Spleen (tissue), 11 donors: ENCODE results near the gene HECTD1. TPM values are rescaled to one million over a fixed set of nuclear protein-coding genes. Genes with fewer than 3 reads are reported as not detected.

Experiments used
- DNase-seq: peaks from one replicate; pipeline ENCODE4 v3.0.0-alpha.2; 2020
- H3K27ac ChIP-seq, 8 donors: fragments of 200-600 bp; sonication (generic) in 7 of 8; 1 replicate in 4 of 8; 2 replicates in 4 of 8; pipeline versions ENCODE4 v1.5.0 to v1.8.0; 2016 to 2021; ENCODE audit warnings: inconsistent platforms in 4 of 8, mild to moderate bottlenecking in 4 of 8, moderate library complexity in 1 of 8
- H3K27me3 ChIP-seq, 7 donors: fragments of 200-600 bp; sonication (generic) in 6 of 7; replicated peaks in 1 of 7; 1 replicate in 4 of 7; 2 replicates in 3 of 7; pipeline versions ENCODE4 v1.5.0 to v1.8.0; 2016 to 2021; ENCODE audit warnings: inconsistent platforms in 3 of 7, mild to moderate bottlenecking in 1 of 7
- H3K36me3 ChIP-seq, 6 donors: fragments of 200-600 bp; sonication (generic) in 5 of 6; 1 replicate in 4 of 6; 2 replicates in 2 of 6; pipeline versions ENCODE4 v1.5.0 to v1.8.0; 2016 to 2021; ENCODE audit warnings: inconsistent platforms in 2 of 6
- H3K4me1 ChIP-seq, 6 donors: fragments of 200-600 bp; sonication (generic) in 5 of 6; 1 replicate in 3 of 6; 2 replicates in 3 of 6; pipeline versions ENCODE4 v1.5.0 to v1.8.0; 2016 to 2021; ENCODE audit warnings: inconsistent platforms in 3 of 6
- H3K4me3 ChIP-seq, 8 donors: fragments of 200-600 bp; sonication (generic) in 7 of 8; 1 replicate in 4 of 8; 2 replicates in 4 of 8; pipeline versions ENCODE4 v1.5.0 to v1.8.0; 2016 to 2021; ENCODE audit warnings: inconsistent platforms in 4 of 8, mild to moderate bottlenecking in 4 of 8, moderate library complexity in 2 of 8
- H3K9me3 ChIP-seq, 8 donors: fragments of 200-600 bp; sonication (generic) in 7 of 8; 1 replicate in 4 of 8; 2 replicates in 4 of 8; pipeline versions ENCODE4 v1.5.0 to v1.8.0; 2016 to 2021; ENCODE audit warnings: inconsistent platforms in 4 of 8
- POLR2A ChIP-seq, 3 donors: fragments of 450-650 bp; IDR thresholded peaks; one replicate each; pipeline ENCODE4 v1.5.1; 2017; ENCODE audit warnings: antibody characterized with exemption in 3 of 3, mild to moderate bottlenecking in 1 of 3
- POLR2AphosphoS5 ChIP-seq, 3 donors: sonication (generic); formaldehyde crosslinking; IDR thresholded peaks; one replicate each; pipeline ENCODE4 v1.5.1; 2017; ENCODE audit warnings: antibody characterized with exemption in 3 of 3
- WGBS, 5 donors: extraction: QIAGEN DNeasy Blood & Tissue Kit in 3 of 5; methylation state at CpG; one replicate each; pipeline versions ENCODE4 v1.1.5 to v1.1.7; 2013 to 2018; 5-methylcytosine and 5-hydroxymethylcytosine counted together
- intact Hi-C: fragments of 100-400 bp; cut with DNase I; formaldehyde crosslinking; loops from one replicate; pipeline ENCODE4 v1.15.0; 2023; ENCODE audit warnings: low total_unique reads
- polyA plus RNA-seq, 3 donors: library from polyadenylated mRNA; stranded (reverse); fragments of 200-250 nt; gene quantifications; one replicate each; pipeline ENCODE4 v1.2.1, GENCODE V29; 2013
- total RNA-seq, 7 donors: library from RNA; depleted of rRNA in 3 of 7; stranded (reverse); fragments of >200 nt in 3 of 7; fragmentation: NEBNext Ultra II Directional in 4 of 7; extraction: Animal tissue kit (Norgen Biotek cat#: 25700) in 4 of 7; gene quantifications; one replicate each; pipeline versions ENCODE4 v1.1.0 to v1.2.1, GENCODE V29; 2016 to 2021
- TF ChIP-seq, protein P1 (sequence below), 11 experiments: fragments of 200-600 bp in 7 of 11; fragments of 450-650 bp in 4 of 11; sonication (generic) in 4 of 11; IDR thresholded peaks in 8 of 11; conservative IDR thresholded peaks in 3 of 11; 1 replicate in 7 of 11; 2 replicates in 4 of 11; pipeline versions ENCODE4 v1.4.0 to v1.8.0; 2016 to 2021; ENCODE audit warnings: antibody characterized with exemption in 11 of 11, inconsistent platforms in 4 of 11, mild to moderate bottlenecking in 1 of 11
- donor health status: healthy with polysubstance abuse.
- donor health status: DM: no; HTN: no; CAD: no; lungs with moderate emphysema.
- donor health status: DM: no; HTN: no; CAD: no.
- donor health status: Bipolar disorder and iron deficiency.
- donor health status: healthy.
- donor health status: DM: no; HTN: no; CAD: no.
- donor health status: DM: yes; HTN: yes; CAD: no.

Gene HECTD1
- total and polyA plus RNA-seq, 10 donors = 27.6 to 176 (median 145) TPM

- intact Hi-C loops = no loop called here
Observed at GRCh38 chr14:31223331-31223730, 15.7 kb upstream of the HECTD1 start.

DNA sequence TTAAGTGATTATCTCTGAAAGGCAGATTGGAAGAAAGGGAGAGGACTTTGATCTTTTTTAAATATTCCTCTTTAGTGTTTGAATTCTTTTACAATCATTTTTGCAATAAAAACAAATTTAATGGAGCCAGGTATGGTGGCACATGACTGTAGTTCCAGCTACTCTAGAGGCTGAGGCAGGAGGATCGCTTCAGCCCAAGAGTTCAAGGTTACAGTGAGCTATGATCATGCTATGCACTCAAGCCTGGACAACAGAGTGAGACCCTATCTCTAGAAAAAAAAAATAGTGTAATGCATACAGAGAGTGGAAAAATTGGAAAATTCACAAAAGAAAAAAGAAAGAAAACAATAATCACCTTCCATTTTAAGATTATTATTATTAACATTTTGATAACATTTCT lies 15.2 kb upstream of the HECTD1 start:
- Histone ChIP-seq H3K9me3 (peaks cover 0 to 4% (median 0%) of the 10 kb centered on the region in 8 donors), H3K27ac (no peak overlapping the region), H3K4me3 (no peak overlapping the region), H3K4me1 (no peaks in the 10 kb centered on the region), H3K36me3 (no peaks in the 10 kb centered on the region), H3K27me3 (no peaks in the 10 kb centered on the region)
- no peak for DNase-seq
- intact Hi-C loops = no loop called here
- WGBS, 5 donors = 77 to 100% (median 96%) methylated on average over 1 of the region's 1 CpG
- TF ChIP-seq POLR2A (IDR thresholded peaks at IDR 0.05) (no peak), POLR2AphosphoS5 (IDR thresholded peaks at IDR 0.05) (no peak)
- TF ChIP-seq, protein P1, sequence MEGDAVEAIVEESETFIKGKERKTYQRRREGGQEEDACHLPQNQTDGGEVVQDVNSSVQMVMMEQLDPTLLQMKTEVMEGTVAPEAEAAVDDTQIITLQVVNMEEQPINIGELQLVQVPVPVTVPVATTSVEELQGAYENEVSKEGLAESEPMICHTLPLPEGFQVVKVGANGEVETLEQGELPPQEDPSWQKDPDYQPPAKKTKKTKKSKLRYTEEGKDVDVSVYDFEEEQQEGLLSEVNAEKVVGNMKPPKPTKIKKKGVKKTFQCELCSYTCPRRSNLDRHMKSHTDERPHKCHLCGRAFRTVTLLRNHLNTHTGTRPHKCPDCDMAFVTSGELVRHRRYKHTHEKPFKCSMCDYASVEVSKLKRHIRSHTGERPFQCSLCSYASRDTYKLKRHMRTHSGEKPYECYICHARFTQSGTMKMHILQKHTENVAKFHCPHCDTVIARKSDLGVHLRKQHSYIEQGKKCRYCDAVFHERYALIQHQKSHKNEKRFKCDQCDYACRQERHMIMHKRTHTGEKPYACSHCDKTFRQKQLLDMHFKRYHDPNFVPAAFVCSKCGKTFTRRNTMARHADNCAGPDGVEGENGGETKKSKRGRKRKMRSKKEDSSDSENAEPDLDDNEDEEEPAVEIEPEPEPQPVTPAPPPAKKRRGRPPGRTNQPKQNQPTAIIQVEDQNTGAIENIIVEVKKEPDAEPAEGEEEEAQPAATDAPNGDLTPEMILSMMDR (IDR thresholded peaks at IDR 0.05 in 8 of 11, conservative IDR thresholded peaks at IDR 0.05 in 3 of 11) = no peak

More at GRCh38 chr14:31223331-31223730, 15.7 kb upstream of the HECTD1 start:
- TF ChIP-seq, protein P1 (IDR thresholded peaks at IDR 0.05 in 8 of 11, conservative IDR thresholded peaks at IDR 0.05 in 3 of 11) = no peak
- TF ChIP-seq POLR2AphosphoS5 (IDR thresholded peaks at IDR 0.05) (no peak), POLR2A (IDR thresholded peaks at IDR 0.05) (no peak)
- Histone ChIP-seq H3K9me3 (peaks cover 0 to 4% (median 0%) of the 10 kb centered on the region in 8 donors), H3K27ac (no peak overlapping the region), H3K27me3 (no peaks in the 10 kb centered on the region), H3K36me3 (no peaks in the 10 kb centered on the region), H3K4me3 (no peak overlapping the region), H3K4me1 (no peaks in the 10 kb centered on the region)
- WGBS, 5 donors = 84 to 94% (median 88%) methylated on average over 3 of the region's 3 CpGs
- no peak for DNase-seq

DNA sequence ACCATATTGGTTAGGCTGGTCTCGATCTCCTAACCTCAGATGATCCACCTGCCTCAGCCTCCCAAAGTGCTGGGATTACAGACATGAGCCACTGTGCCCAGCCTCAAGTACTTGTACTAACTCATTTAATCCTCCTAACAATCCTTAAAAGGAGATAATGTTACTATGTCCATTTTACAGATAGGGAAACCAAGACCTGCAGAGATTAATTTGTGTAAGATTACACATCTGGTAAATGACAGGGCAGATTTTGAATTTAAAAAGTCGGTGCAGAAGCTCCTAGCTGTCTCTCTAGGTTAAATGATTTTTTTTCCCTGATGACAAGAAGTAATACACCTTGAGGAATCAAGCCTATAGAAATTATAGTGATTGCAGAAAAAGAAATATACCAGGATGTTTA lies 13.7 kb upstream of the HECTD1 start:
- Histone ChIP-seq H3K4me3 (no peak overlapping the region), H3K4me1 (no peaks in the 10 kb centered on the region), H3K27me3 (no peaks in the 10 kb centered on the region), H3K9me3 (peaks cover 0 to 4% (median 0%) of the 10 kb centered on the region in 8 donors), H3K27ac (no peak overlapping the region), H3K36me3 (no peaks in the 10 kb centered on the region)
- intact Hi-C loops = no loop called here
- no peak for DNase-seq
- 84 to 96% (median 93%) methylated on average over 2 of the region's 2 CpGs for WGBS, 5 donors
- TF ChIP-seq POLR2A (IDR thresholded peaks at IDR 0.05) (no peak), POLR2AphosphoS5 (IDR thresholded peaks at IDR 0.05) (no peak)
- TF ChIP-seq, protein P1 (IDR thresholded peaks at IDR 0.05 in 8 of 11, conservative IDR thresholded peaks at IDR 0.05 in 3 of 11) = no peak

- no peaks in the 10 kb centered on the region for H3K9me3 ChIP-seq
- intact Hi-C loops = no loop called here
- TF ChIP-seq POLR2A (IDR thresholded peaks at IDR 0.05) (no peak), POLR2AphosphoS5 (IDR thresholded peaks at IDR 0.05) (no peak)
- TF ChIP-seq, protein P1 (IDR thresholded peaks at IDR 0.05 in 8 of 11, conservative IDR thresholded peaks at IDR 0.05 in 3 of 11) = no peak
- H3K36me3 ChIP-seq = no peaks in the 10 kb centered on the region
- no peak overlapping the region for H3K27ac ChIP-seq
- H3K27me3 ChIP-seq = no peaks in the 10 kb centered on the region
- no peaks in the 10 kb centered on the region for H3K4me1 ChIP-seq
- H3K4me3 ChIP-seq = no peak overlapping the region
- DNase-seq = no peak
- WGBS, 5 donors = 82 to 92% (median 85%) methylated on average over 3 of the region's 3 CpGs
Observed at GRCh38 chr14:31219169-31219568, 11.6 kb upstream of the HECTD1 start.
